Activated T-helper 1 cell treated with anti-CD3 and anti-CD28 coated beads, Interleukin-12 subunit alpha, Interleukin-12 subunit beta, Interleukin-2, Interleukin-4 antibody, amounts not matched to agents 30 ng/mL and 10 ng/mL and 1 ng/mL, durations not matched to agents 14 hours and 24 hours and 36 hours (primary cell): ENCODE measurements around the gene YY1. TPM values are rescaled to one million over a fixed set of nuclear protein-coding genes. Genes with fewer than 3 reads are reported as not detected.
"Not testable (repeated sequence)": the region's sequence is repeated elsewhere in the genome, so short reads cannot be mapped to it uniquely, and the experiment has no call there.

Experiments used
- DNase-seq: peaks from one replicate; pipeline ENCODE4 v3.0.0; 2021; ENCODE audit warnings: low spot score
- H3K27ac Mint-ChIP-seq: one replicate; pipeline ENCODE4 v1.8.0; 2021; ENCODE audit warnings: mild to moderate bottlenecking, mixed read lengths
- H3K27me3 Mint-ChIP-seq: one replicate; pipeline ENCODE4 v1.8.0; 2022; ENCODE audit warnings: mild to moderate bottlenecking, moderate library complexity, mixed read lengths; ENCODE audit not compliant: insufficient read depth
- H3K36me3 Mint-ChIP-seq: one replicate; pipeline ENCODE4 v1.8.0; 2021; ENCODE audit warnings: low read depth, mixed read lengths
- H3K4me1 Mint-ChIP-seq: one replicate; pipeline ENCODE4 v1.8.0; 2021; ENCODE audit warnings: low read depth, mixed read lengths
- H3K4me3 Mint-ChIP-seq: one replicate; pipeline ENCODE4 v1.8.0; 2021; ENCODE audit warnings: mild to moderate bottlenecking, moderate library complexity, mixed read lengths
- H3K9me3 Mint-ChIP-seq: one replicate; pipeline ENCODE4 v1.8.0; 2021; ENCODE audit warnings: mixed read lengths
- intact Hi-C: fragments of 100-400 bp; cut with micrococcal nuclease; formaldehyde crosslinking; loops from one replicate; pipeline ENCODE4 v1.15.1; 2024
- total RNA-seq: library from RNA; stranded (reverse); gene quantifications from 2 replicates; pipeline ENCODE4 v1.2.3, GENCODE V29; 2022

YY1 gene
- total RNA-seq, 1 donor from 2014 or later = 110 TPM

GRCh38 chr14:100268591-100269207 lies 29.8 kb downstream of the YY1 start:
- Mint-ChIP-seq H3K36me3 (peaks cover 10% of the 10 kb centered on the region), H3K27me3 (no peaks in the 10 kb centered on the region), H3K4me1 (peaks cover 27% of the 10 kb centered on the region), H3K27ac (no peak overlapping the region), H3K4me3 (no peak overlapping the region), H3K9me3 (no peaks in the 10 kb centered on the region)
- intact Hi-C loops = no loop called here
- DNase-seq = no peak

GRCh38 chr14:100271247-100271939 lies 32.4 kb downstream of the YY1 start:
- H3K9me3 Mint-ChIP-seq = no peaks in the 10 kb centered on the region
- H3K36me3 Mint-ChIP-seq = peaks cover 10% of the 10 kb centered on the region
- DNase-seq = no peak
- intact Hi-C loops = no loop called here
- H3K27ac Mint-ChIP-seq = no peak overlapping the region
- peaks cover 16% of the 10 kb centered on the region for H3K4me1 Mint-ChIP-seq
- H3K4me3 Mint-ChIP-seq = no peak overlapping the region
- H3K27me3 Mint-ChIP-seq = no peaks in the 10 kb centered on the region

- peaks cover 24% of the 10 kb centered on the region for H3K4me1 Mint-ChIP-seq
- H3K4me3 Mint-ChIP-seq = no peak overlapping the region
- intact Hi-C loops = no loop called here
- H3K27ac Mint-ChIP-seq = no peak overlapping the region
- no peaks in the 10 kb centered on the region for H3K27me3 Mint-ChIP-seq
- H3K36me3 Mint-ChIP-seq = peaks cover 14% of the 10 kb centered on the region
- no peak for DNase-seq
- H3K9me3 Mint-ChIP-seq = no peaks in the 10 kb centered on the region
These were observed 35.3 kb downstream of the YY1 start for GRCh38 chr14:100274250-100274649.

GRCh38 chr14:100275214-100275613 lies 36.3 kb downstream of the YY1 start:
- Mint-ChIP-seq H3K9me3 (no peaks in the 10 kb centered on the region), H3K27me3 (no peaks in the 10 kb centered on the region), H3K4me3 (no peak overlapping the region), H3K4me1 (peaks cover 24% of the 10 kb centered on the region), H3K36me3 (peaks cover 16% of the 10 kb centered on the region), H3K27ac (peak overlapping the region; percentile 8)
- intact Hi-C loops = no loop called here
- DNase-seq = no peak

- Mint-ChIP-seq H3K4me3 (no peak overlapping the region), H3K27me3 (no peaks in the 10 kb centered on the region), H3K27ac (no peak overlapping the region), H3K9me3 (no peaks in the 10 kb centered on the region), H3K36me3 (peaks cover 20% of the 10 kb centered on the region), H3K4me1 (peaks cover 24% of the 10 kb centered on the region)
- intact Hi-C loops = no loop called here
- no peak for DNase-seq
These were observed 39.8 kb downstream of the YY1 start for GRCh38 chr14:100278702-100279101.

GRCh38 chr14:100279133-100279532 lies 40.2 kb downstream of the YY1 start:
- H3K27me3 Mint-ChIP-seq = no peaks in the 10 kb centered on the region
- intact Hi-C loops = no loop called here
- H3K9me3 Mint-ChIP-seq = no peaks in the 10 kb centered on the region
- no peak for DNase-seq
- peaks cover 20% of the 10 kb centered on the region for H3K36me3 Mint-ChIP-seq
- H3K4me1 Mint-ChIP-seq = peaks cover 24% of the 10 kb centered on the region
- no peak overlapping the region for H3K27ac Mint-ChIP-seq
- no peak overlapping the region for H3K4me3 Mint-ChIP-seq

GRCh38 chr14:100279563-100279962 lies 40.6 kb downstream of the YY1 start:
- H3K4me1 Mint-ChIP-seq = peaks cover 24% of the 10 kb centered on the region
- H3K4me3 Mint-ChIP-seq = no peak overlapping the region
- no peak for DNase-seq
- intact Hi-C loops = no loop called here
- peaks cover 20% of the 10 kb centered on the region for H3K36me3 Mint-ChIP-seq
- no peaks in the 10 kb centered on the region for H3K27me3 Mint-ChIP-seq
- no peaks in the 10 kb centered on the region for H3K9me3 Mint-ChIP-seq
- no peak overlapping the region for H3K27ac Mint-ChIP-seq

GRCh38 chr14:100281286-100282082 lies 42.5 kb downstream of the YY1 start:
- no peaks in the 10 kb centered on the region for H3K27me3 Mint-ChIP-seq
- H3K4me1 Mint-ChIP-seq = peaks cover 21% of the 10 kb centered on the region
- H3K36me3 Mint-ChIP-seq = peaks cover 11% of the 10 kb centered on the region
- intact Hi-C loops = no loop called here
- no peak overlapping the region for H3K4me3 Mint-ChIP-seq
- no peaks in the 10 kb centered on the region for H3K9me3 Mint-ChIP-seq
- DNase-seq = no peak
- H3K27ac Mint-ChIP-seq = peak overlapping the region; percentile 12

- Mint-ChIP-seq H3K27ac (no peak overlapping the region), H3K4me1 (peaks cover 21% of the 10 kb centered on the region), H3K27me3 (no peaks in the 10 kb centered on the region), H3K4me3 (no peak overlapping the region), H3K36me3 (peaks cover 9% of the 10 kb centered on the region), H3K9me3 (no peaks in the 10 kb centered on the region)
- no peak for DNase-seq
- intact Hi-C loops = no loop called here
These were observed 43.1 kb downstream of the YY1 start for GRCh38 chr14:100282083-100282350.

GRCh38 chr14:100282766-100283419 lies 43.9 kb downstream of the YY1 start:
- intact Hi-C loops = no loop called here
- Mint-ChIP-seq H3K9me3 (no peaks in the 10 kb centered on the region), H3K36me3 (peaks cover 6% of the 10 kb centered on the region), H3K27me3 (no peaks in the 10 kb centered on the region), H3K27ac (peak overlapping the region; percentile 55), H3K4me1 (peaks cover 17% of the 10 kb centered on the region), H3K4me3 (peak overlapping the region; percentile 15)
- DNase-seq = no peak

GRCh38 chr14:100283436-100283835 lies 44.5 kb downstream of the YY1 start:
- DNase-seq, H3K36me3 Mint-ChIP-seq: not testable (repeated sequence)
- peaks cover 13% of the 10 kb centered on the region for H3K4me1 Mint-ChIP-seq

GRCh38 chr14:100283984-100284881 lies 45.3 kb downstream of the YY1 start:
- intact Hi-C loops = no loop called here
- Mint-ChIP-seq H3K9me3 (no peaks in the 10 kb centered on the region), H3K4me3 (peak overlapping the region; percentile 13), H3K27me3 (no peaks in the 10 kb centered on the region), H3K27ac (peak overlapping the region; percentile 31), H3K4me1 (peaks cover 5% of the 10 kb centered on the region), H3K36me3 (peaks cover 6% of the 10 kb centered on the region)
- DNase-seq = no peak

More at GRCh38 chr14:100283436-100283835, 44.5 kb downstream of the YY1 start:
- H3K27ac Mint-ChIP-seq, H3K9me3 Mint-ChIP-seq, H3K27me3 Mint-ChIP-seq, intact Hi-C loops, H3K4me3 Mint-ChIP-seq: not testable (repeated sequence)
